Upper lobe of left lung (tissue), 4 donors: Measurements from ENCODE around the gene CPTP.

Source experiments
- CTCF ChIP-seq, 6 experiments: fragments of 450-650 bp in 4 of 6; fragments of 200-600 bp in 2 of 6; sonication (generic) in 2 of 6; IDR thresholded peaks; one replicate each; pipeline ENCODE4 v1.5.1; 2016 to 2019; ENCODE audit warnings: antibody characterized with exemption in 6 of 6
- POLR2A ChIP-seq, 4 donors: fragments of 450-650 bp; IDR thresholded peaks; one replicate each; pipeline ENCODE4 v1.5.1; 2016 to 2017; ENCODE audit warnings: antibody characterized with exemption in 4 of 4, mild to moderate bottlenecking in 2 of 4

GRCh38 chr1:1374589-1374928 is 50.0 kb downstream of the CPTP start:
- TF ChIP-seq CTCF (IDR thresholded peaks at IDR 0.05) = no peak
- TF ChIP-seq POLR2A (IDR thresholded peaks at IDR 0.05) = no peak
